Measurements from ENCODE around the gene ELP1.

The ELP1 gene

DNA sequence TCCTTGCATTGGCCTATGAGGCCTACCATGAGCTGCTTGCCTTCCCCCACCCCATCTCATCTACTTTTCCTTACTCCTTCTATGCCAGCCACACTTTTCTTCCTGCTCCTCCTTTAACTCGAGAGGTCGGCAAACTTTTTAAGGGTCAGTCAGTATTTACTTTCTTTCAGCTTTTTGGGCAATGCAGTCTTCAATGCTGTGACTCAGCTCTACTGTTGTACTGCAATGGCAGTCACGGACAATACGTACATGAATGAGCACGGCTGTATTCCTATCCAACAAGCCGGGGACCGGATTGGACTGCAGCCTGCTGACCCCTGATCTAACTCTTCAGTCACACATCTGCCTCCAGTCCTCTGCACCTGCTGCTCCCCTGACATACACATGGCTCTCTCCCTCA lies 72.5 kb downstream of the ELP1 start:
- Histone ChIP-seq H3K27ac (ENCODE audit: low read length) (no peak overlapping the region), H3K9ac (ENCODE audit: low read length) (no peak overlapping the region), H3K36me3 (replicated peaks; ENCODE audit: insufficient read depth, low read length) (no peaks in the 10 kb centered on the region), H3K4me3 (ENCODE audit: low read length) (no peak overlapping the region), H3K4me2 (ENCODE audit: low read depth, low read length) (no peak overlapping the region), H3K9me3 (replicated peaks; ENCODE audit: insufficient read depth, low read length) (no peaks in the 10 kb centered on the region), H3K4me1 (ENCODE audit: low read length) (no peaks in the 10 kb centered on the region), H3K9me2 (replicated peaks; ENCODE audit: insufficient read depth, low read length) (no peaks in the 10 kb centered on the region), H3K79me2 (ENCODE audit: low read length) (no peaks in the 10 kb centered on the region), H3F3A (ENCODE audit: insufficient read depth, low read length) (no peaks in the 10 kb centered on the region), H2AFZ (ENCODE audit: low read length) (no peak overlapping the region), H4K20me1 (ENCODE audit: insufficient read depth, low read length) (no peaks in the 10 kb centered on the region), H3K27me3 (replicated peaks; ENCODE audit: insufficient read depth, low read length) (no peaks in the 10 kb centered on the region)
- no peak for DNase-seq
- TF ChIP-seq EZH2phosphoT487 (IDR thresholded peaks at IDR 0.05; ENCODE audit: low read length) (no peak), EZH2 (optimal IDR thresholded peaks at IDR 0.05; ENCODE audit: low read depth, low read length) (no peak)
- TF ChIP-seq, protein P1, sequence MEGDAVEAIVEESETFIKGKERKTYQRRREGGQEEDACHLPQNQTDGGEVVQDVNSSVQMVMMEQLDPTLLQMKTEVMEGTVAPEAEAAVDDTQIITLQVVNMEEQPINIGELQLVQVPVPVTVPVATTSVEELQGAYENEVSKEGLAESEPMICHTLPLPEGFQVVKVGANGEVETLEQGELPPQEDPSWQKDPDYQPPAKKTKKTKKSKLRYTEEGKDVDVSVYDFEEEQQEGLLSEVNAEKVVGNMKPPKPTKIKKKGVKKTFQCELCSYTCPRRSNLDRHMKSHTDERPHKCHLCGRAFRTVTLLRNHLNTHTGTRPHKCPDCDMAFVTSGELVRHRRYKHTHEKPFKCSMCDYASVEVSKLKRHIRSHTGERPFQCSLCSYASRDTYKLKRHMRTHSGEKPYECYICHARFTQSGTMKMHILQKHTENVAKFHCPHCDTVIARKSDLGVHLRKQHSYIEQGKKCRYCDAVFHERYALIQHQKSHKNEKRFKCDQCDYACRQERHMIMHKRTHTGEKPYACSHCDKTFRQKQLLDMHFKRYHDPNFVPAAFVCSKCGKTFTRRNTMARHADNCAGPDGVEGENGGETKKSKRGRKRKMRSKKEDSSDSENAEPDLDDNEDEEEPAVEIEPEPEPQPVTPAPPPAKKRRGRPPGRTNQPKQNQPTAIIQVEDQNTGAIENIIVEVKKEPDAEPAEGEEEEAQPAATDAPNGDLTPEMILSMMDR (IDR thresholded peaks at IDR 0.05; ENCODE audit: low read length): no peak

DNA sequence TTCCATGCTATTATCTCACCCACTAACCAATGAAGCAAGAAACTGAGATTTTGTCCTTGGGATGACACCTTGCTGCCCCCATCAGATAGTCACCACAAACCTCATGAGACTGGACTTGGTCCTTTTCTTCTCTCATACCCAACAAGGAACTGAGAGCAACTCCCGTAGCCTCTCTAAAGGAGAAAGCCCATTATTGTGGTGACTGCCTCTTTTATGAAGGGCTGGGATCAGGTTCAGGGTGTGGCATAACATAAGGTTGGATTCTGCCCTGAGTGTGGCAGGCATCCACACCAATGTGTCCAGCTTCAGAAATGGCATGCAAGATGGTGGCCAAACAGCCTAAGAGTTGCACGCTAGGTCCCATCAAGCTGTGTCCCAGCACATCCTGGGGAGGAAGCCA lies 73.2 kb downstream of the ELP1 start:
- Histone ChIP-seq H3K27ac (ENCODE audit: low read length) (no peak overlapping the region), H3K79me2 (ENCODE audit: low read length) (no peaks in the 10 kb centered on the region), H3K27me3 (replicated peaks; ENCODE audit: insufficient read depth, low read length) (no peaks in the 10 kb centered on the region), H2AFZ (ENCODE audit: low read length) (no peak overlapping the region), H3F3A (ENCODE audit: insufficient read depth, low read length) (no peaks in the 10 kb centered on the region), H3K36me3 (replicated peaks; ENCODE audit: insufficient read depth, low read length) (no peaks in the 10 kb centered on the region), H3K9me2 (replicated peaks; ENCODE audit: insufficient read depth, low read length) (no peaks in the 10 kb centered on the region), H3K9ac (ENCODE audit: low read length) (no peak overlapping the region), H3K4me3 (ENCODE audit: low read length) (no peak overlapping the region), H4K20me1 (ENCODE audit: insufficient read depth, low read length) (no peaks in the 10 kb centered on the region), H3K4me1 (ENCODE audit: low read length) (no peaks in the 10 kb centered on the region), H3K4me2 (ENCODE audit: low read depth, low read length) (no peak overlapping the region), H3K9me3 (replicated peaks; ENCODE audit: insufficient read depth, low read length) (no peaks in the 10 kb centered on the region)
- DNase-seq: no peak
- TF ChIP-seq, protein P1 (IDR thresholded peaks at IDR 0.05; ENCODE audit: low read length): no peak

DNA sequence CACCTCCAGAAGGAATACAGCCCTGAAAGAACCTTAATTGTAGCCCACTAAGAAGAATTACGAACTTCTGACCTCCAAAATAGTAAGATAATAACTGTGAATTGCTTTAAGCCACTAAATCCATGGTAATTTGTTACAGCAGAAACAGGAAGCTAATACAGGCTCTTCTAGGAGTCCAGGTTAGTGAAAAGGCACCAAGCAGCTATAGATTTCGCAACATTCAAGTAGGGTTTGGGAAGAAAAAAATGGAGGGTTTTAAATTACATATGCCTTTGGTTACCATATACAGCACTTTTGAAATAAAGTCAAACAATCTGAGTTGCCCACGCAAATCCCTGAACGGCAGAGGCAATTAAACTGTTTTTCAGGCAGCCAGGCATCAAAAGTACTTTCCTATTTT lies 73.6 kb downstream of the ELP1 start:
- Histone ChIP-seq H3K9me3 (replicated peaks; ENCODE audit: insufficient read depth, low read length) (no peaks in the 10 kb centered on the region), H2AFZ (ENCODE audit: low read length) (no peak overlapping the region), H3K9me2 (replicated peaks; ENCODE audit: insufficient read depth, low read length) (no peaks in the 10 kb centered on the region), H3K4me2 (ENCODE audit: low read depth, low read length) (no peak overlapping the region), H3K4me3 (ENCODE audit: low read length) (no peak overlapping the region), H3K9ac (ENCODE audit: low read length) (no peak overlapping the region), H4K20me1 (ENCODE audit: insufficient read depth, low read length) (no peaks in the 10 kb centered on the region), H3K4me1 (ENCODE audit: low read length) (no peaks in the 10 kb centered on the region), H3K27ac (ENCODE audit: low read length) (no peak overlapping the region), H3K27me3 (replicated peaks; ENCODE audit: insufficient read depth, low read length) (no peaks in the 10 kb centered on the region), H3K79me2 (ENCODE audit: low read length) (no peaks in the 10 kb centered on the region), H3F3A (ENCODE audit: insufficient read depth, low read length) (no peaks in the 10 kb centered on the region), H3K36me3 (replicated peaks; ENCODE audit: insufficient read depth, low read length) (no peaks in the 10 kb centered on the region)
- no peak for DNase-seq
- TF ChIP-seq, protein P1 (IDR thresholded peaks at IDR 0.05; ENCODE audit: low read length): no peak
- no peak for TF ChIP-seq EZH2 (optimal IDR thresholded peaks at IDR 0.05; ENCODE audit: low read depth, low read length)
